NCI-H1105 (cell line): ENCODE results near the gene RNF13.

Experiments
- DNase-seq: peaks from one replicate; lab custom pipeline; 2025; lab: John Stamatoyannopoulos, UW

Gene RNF13

DNA sequence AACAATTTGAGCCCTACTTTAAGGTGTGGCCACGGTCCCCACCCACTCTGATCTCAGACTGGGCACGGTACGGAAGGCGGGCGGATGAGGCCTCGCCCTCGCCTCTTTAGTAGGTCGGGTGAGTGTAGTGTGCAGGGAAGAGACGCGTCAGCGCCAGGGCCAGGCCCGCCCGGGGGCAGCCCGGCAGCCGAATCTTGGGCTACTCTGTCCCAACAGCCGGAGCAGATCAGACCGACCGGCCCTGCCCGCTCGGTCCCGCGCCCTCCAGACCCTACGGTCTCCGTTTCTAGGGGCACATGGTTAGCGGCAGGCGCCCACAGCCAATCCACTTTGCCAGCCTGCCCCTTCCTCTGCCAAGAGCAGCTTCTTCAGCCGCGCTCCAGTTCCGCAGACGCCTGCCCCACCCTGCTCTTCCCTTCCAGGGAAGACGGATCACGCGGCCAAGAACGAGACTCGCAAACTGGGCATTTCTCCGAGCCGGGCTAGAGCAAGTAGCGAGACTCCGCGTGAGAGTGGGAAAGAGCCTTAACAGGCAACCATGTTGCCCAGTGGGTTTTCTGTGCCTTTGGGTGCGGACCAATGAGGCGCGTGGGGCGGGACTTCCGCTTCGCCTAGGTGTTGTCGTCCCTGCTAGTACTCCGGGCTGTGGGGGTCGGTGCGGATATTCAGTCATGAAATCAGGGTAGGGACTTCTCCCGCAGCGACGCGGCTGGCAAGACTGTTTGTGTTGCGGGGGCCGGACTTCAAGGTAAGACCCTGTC is at the start of gene RNF13:
RNF13 (plus strand) TSS at position 610 of the 761 bp plus-strand sequence. CDS start 32,812 bp downstream, outside the sequence.
- DNase-seq = peak; percentile 96

DNA sequence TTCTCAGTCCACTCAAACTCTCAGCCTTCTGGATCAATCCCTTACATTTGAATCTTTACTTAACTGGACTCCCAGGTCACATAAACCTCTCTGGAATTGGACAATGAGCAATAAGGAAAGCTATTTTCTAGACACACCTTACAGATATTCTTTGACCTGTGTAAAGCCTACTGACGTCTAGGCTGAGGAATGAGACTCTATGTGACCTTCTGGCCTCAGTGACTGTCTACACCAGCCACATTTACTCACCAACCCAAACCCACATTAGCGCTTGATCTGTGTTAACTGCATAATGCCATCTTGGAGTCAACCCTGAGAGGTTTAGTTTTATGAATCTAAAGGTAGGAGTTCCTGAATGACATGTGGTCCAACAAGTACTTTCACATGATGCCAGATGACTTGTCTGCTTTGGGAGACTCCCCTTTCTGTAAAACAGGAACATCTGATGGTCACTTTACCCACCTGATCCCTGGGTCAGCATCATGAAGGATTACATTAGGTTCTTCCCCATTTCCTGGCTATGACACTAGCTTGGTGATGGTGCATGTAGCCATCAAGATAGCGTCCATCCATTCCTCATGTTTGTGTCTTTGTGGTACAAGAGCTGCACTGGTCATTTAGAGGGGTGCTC is 49.3 kb upstream of the RNF13 start:
- no peak for DNase-seq

DNA sequence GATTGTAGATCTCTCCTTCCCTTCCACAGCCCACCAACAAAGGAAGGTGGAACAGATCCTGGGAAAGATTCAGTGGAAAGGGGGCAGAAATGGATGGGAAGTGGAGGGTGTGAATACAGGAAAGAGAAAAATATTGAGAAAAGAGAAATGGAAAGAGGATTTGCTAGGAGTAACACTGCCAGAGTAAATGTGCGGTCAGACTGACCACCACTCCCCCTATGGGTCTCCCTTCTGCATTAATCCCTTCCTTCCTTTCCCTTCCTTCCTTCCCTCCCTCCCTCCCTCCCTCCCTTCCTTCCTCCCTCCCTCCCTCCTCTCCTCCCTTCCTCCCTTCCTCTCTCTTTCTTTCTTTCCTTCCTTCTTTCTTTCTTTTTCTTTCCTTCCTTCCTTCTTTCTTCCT is 48.7 kb upstream of the RNF13 start:
- DNase-seq = no peak

DNA sequence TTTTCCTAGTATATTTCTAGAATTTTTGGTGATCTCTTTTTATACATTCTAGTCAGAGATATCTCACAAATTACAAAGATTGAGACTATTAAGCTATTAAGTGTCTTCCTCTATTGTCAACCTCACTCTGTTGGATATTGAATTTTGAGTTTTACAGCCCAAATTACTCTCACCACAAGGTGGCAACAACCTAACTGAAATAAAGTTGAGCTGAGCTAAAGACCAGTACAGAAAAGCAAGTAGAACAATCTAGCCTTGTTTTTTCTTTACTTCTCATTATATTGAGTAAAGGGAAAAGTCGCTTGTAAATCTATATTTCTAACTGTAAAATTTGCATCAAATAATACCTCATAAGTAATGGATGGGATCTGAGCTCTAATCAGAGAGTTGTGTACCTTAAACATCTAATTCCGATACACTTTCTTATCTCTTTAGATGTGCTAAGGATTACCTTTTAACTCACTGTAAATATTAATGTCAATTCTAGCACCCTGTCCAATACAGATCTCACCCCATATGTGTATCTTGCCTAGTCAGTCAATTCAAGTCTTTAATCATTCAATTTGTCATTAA is 47.2 kb upstream of the RNF13 start:
- no peak for DNase-seq

DNA sequence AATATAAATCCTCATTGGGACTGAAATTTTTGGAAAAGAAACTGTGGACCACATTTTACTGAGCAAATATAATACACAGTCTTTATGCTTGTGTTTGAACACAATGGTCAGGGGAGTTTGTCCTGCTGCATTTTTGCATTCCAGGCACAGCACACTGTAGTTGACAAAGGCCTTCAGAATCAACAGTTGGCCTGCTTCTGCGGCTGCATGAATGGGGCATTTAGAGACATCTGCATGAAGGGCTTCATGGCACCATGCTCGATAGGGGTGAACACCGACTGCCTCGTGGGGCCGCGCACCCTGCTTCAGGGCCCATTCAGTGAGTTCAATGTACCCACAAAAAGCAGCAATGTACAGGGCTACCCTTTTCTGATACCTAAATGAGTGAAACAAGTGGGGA is 45.3 kb upstream of the RNF13 start:
- DNase-seq = no peak

GRCh38 chr3:149768704-149769103 is 44.3 kb upstream of the RNF13 start:
- DNase-seq = no peak

- DNase-seq = no peak
Observed at GRCh38 chr3:149770246-149770645, 42.8 kb upstream of the RNF13 start.

- peak; percentile 45 for DNase-seq
Observed at GRCh38 chr3:149771652-149772271, 41.3 kb upstream of the RNF13 start.

GRCh38 chr3:149772861-149773260 is 40.2 kb upstream of the RNF13 start:
- DNase-seq = no peak

GRCh38 chr3:149776170-149776569 is 36.8 kb upstream of the RNF13 start:
- DNase-seq = no peak

DNA sequence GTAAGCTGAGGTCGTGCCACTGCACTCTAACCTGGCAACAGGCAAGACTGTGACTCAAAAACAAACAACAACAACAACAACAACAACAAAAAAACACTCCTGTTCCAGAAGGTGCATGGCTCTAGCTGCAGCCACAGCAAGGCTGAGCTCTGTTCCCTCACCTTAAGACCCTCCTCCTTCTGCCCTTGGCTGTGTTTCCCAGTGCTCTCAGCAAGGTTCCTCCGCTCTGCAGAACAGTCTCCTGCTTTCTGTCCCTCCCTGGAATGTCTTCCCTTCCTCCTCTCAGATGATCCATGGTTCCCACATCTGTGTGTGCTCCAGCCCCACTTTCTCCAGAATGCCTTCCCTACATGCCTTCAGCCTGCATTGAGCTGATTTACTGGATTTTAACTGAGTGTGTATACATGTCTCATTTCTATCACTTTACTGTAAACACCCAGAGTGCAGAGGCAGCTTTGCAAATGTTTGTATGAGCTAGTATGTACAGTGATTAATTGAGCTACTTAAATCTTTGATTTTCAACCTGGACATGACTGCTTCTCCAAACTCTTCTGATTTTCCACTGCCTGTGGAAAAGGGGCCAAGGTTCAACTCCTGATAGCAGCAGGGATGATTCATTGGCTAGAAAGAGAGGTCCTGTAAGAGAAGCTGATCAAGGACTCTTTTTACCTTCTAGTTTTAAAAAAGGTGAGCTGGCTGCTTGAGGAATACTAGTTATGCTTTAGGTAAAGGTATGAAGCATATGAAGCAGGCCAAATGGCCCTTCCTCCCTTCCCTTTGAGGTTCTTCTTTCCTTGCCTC is 35.4 kb upstream of the RNF13 start:
- DNase-seq = no peak

GRCh38 chr3:149781211-149781610 is 31.8 kb upstream of the RNF13 start:
- no peak for DNase-seq

GRCh38 chr3:149781741-149782140 is 31.3 kb upstream of the RNF13 start:
- no peak for DNase-seq

- DNase-seq = no peak
Observed at GRCh38 chr3:149783576-149783975, 29.4 kb upstream of the RNF13 start.

DNA sequence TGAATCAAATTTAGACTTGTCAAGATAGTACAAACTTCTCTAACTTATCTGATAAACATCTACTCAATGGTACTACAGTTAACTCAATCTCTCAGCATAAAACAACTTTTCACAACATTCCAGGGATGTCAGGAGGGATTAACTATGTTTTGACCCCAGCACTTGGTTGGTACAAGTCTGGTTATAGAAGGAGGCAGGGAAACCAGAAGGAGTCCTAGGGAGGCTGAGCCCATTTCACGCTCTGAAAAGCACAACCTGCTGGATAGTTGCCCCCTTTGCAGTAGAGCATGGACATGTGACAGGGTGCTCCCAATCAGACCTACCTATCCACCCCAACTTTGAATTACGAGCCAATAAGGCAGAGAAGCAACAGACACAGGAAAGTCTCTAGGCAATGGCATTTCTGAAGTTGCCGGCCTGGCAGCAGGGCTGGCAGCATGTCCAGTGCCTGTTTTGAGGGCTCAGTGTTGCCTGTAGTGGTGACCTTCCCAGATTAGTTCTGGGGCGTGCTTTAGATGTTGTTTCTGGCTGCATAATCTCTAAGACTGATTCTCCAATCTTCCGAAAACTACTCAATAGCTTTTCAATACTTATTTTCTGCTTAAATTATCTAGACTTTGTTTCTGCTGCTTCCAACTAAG is 28.8 kb upstream of the RNF13 start:
- DNase-seq = no peak

- no peak for DNase-seq
Observed at GRCh38 chr3:149790268-149790667, 22.7 kb upstream of the RNF13 start.

- DNase-seq = no peak
Observed at GRCh38 chr3:149790698-149791097, 22.3 kb upstream of the RNF13 start.

- DNase-seq = peak; percentile 69
Observed at GRCh38 chr3:149792452-149793270, 20.4 kb upstream of the RNF13 start, which contains the start of gene ANKUB1. ANKUB1 (minus strand) TSS chr3:149792554; CDS start chr3:149792366, 188 bp downstream.

DNA sequence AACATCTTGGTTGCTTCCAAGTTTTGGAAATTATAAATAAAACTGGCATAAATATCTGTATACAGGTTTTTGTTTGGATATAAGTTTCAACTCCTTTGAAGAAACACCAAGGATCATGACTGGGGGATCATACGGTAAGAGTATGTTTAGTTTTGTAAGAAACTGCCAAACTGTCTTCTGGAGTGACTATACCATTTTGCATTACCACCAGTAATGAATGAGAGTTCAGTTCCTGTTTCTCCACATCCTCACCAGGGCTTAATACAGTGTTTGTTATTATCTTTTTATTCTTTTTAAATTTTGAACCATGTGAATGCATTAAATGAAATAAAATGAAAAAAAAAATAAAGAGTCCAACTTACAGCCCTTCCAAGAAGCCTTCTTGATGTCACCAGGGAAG is 17.0 kb upstream of the RNF13 start:
- no peak for DNase-seq

DNA sequence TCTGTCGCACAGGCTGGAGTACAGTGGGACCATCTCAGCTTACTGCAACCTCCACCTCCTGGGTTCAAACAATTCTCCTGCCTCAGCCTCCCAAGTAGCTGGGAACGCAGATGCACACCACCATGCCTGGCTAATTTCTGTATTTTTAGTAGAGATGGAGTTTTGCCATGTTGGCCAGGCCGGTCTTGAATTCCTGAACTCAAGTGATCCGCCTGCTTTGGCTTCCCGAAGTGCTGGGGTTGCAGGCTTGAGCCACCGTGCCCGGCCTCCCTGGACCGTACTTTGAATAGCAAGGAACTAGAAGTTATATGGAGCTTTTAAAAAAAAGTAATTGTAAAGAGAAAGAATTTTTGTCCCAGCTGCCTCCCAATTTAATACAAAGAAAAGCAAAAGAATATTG is 12.3 kb upstream of the RNF13 start:
- DNase-seq = no peak

GRCh38 chr3:149801195-149801594 is 11.8 kb upstream of the RNF13 start:
- DNase-seq = no peak
